RWPE2 (cell line): ENCODE measurements around the gene CCDC192.

Experiments
- ATAC-seq: fragments of 200-7000 bp; cut with Tn5 transposase; 3 replicates; pipeline ENCODE4 v1.9.1; 2021; ENCODE audit warnings: low read depth
- DNase-seq: peaks from one replicate; pipeline ENCODE4 v3.0.0-alpha.2; 2020; ENCODE audit warnings: low spot score
- H3K27ac ChIP-seq: fragments of 450-650 bp; 2 replicates; pipeline ENCODE4 v1.5.1; 2017; ENCODE audit warnings: mild to moderate bottlenecking; ENCODE audit not compliant: poor library complexity, severe bottlenecking
- H3K27me3 ChIP-seq: fragments of 250-450 bp; sonication (Bioruptor Pico); 2 replicates; pipeline ENCODE4 v1.5.1; 2021; ENCODE audit warnings: mild to moderate bottlenecking, moderate library complexity; ENCODE audit not compliant: insufficient read depth, poor library complexity, severe bottlenecking
- H3K36me3 ChIP-seq: fragments of 250-450 bp; sonication (Bioruptor Pico); 2 replicates; pipeline ENCODE4 v1.5.1; 2020; ENCODE audit warnings: low read depth, mild to moderate bottlenecking, moderate library complexity
- H3K4me1 ChIP-seq: fragments of 250-450 bp; sonication (Bioruptor Pico); 2 replicates; pipeline ENCODE4 v1.5.1; 2021; ENCODE audit warnings: mild to moderate bottlenecking, moderate library complexity; ENCODE audit not compliant: insufficient read depth, poor library complexity, severe bottlenecking
- H3K4me3 ChIP-seq: fragments of 250-450 bp; sonication (Bioruptor Pico); 2 replicates; pipeline ENCODE4 v1.5.1; 2021; ENCODE audit warnings: mild to moderate bottlenecking, moderate library complexity; ENCODE audit not compliant: severe bottlenecking
- H3K9me3 ChIP-seq: fragments of 250-450 bp; sonication (Bioruptor Pico); 2 replicates; pipeline ENCODE4 v1.5.1; 2021; ENCODE audit warnings: mild to moderate bottlenecking, moderate library complexity; ENCODE audit not compliant: severe bottlenecking
- TF ChIP-seq, protein P1 (sequence below): fragments of 450-650 bp; IDR thresholded peaks from one replicate; pipeline ENCODE4 v1.5.1; 2017; ENCODE audit warnings: mild to moderate bottlenecking, moderate library complexity; ENCODE audit not compliant: poor library complexity, severe bottlenecking

Gene CCDC192

DNA sequence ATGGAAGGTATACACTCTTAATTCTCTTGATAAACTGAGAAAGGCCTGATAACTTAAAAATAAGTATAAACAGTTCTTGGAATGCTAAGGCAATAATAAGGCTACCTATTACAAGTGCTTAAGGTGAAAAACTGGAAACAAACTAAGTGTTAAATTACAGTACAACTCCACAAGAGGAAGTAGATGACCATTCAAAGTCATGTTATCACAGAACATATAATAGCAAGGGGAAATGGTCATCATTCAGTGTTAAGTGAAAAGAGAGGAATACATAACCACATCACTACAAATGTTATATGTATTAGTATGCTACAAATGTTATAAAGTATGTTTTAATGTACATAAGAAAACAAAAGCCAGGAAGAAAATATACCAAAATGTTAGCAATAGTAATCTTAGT lies 135.9 kb downstream of the CCDC192 start:
- TF ChIP-seq, protein P1, sequence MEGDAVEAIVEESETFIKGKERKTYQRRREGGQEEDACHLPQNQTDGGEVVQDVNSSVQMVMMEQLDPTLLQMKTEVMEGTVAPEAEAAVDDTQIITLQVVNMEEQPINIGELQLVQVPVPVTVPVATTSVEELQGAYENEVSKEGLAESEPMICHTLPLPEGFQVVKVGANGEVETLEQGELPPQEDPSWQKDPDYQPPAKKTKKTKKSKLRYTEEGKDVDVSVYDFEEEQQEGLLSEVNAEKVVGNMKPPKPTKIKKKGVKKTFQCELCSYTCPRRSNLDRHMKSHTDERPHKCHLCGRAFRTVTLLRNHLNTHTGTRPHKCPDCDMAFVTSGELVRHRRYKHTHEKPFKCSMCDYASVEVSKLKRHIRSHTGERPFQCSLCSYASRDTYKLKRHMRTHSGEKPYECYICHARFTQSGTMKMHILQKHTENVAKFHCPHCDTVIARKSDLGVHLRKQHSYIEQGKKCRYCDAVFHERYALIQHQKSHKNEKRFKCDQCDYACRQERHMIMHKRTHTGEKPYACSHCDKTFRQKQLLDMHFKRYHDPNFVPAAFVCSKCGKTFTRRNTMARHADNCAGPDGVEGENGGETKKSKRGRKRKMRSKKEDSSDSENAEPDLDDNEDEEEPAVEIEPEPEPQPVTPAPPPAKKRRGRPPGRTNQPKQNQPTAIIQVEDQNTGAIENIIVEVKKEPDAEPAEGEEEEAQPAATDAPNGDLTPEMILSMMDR: no peak
- DNase-seq: no peak
- H3K36me3 ChIP-seq: no peaks in the 10 kb centered on the region
- no peak for ATAC-seq
- H3K4me3 ChIP-seq: no peak overlapping the region
- H3K27me3 ChIP-seq: peaks cover 3% of the 10 kb centered on the region
- H3K27ac ChIP-seq: no peak overlapping the region
- H3K4me1 ChIP-seq: no peaks in the 10 kb centered on the region
- H3K9me3 ChIP-seq: no peaks in the 10 kb centered on the region

DNA sequence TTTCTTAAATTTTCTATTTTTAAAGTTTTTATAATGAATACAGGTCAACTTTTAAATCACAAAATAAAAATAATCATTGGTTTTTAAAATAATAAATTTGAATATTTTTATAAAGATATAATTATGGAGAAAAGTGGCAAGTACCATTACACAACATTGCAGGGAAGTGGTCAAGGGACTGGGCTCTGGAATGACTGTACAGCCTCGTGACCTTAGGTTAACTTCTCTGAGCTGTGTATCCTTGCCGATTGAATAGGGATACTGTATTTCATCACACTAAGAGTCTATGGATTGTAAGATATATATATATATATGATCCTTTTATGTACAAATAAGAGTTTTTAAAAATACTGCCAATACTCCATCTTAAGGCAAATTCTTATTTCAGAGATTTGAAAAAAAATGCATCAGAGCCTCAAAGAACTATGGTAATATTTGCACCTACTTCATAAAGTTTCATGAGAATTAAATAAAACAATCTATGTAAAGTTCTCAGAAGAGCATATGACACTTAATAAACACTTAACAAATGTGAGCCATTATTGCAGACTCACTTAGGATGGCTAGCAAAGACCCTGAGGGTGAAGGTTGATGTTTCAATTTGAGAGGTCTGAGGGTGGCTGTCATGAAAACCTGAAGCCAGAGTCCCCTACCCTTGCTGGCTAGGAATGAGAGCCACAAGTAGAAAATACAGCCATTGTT lies 136.5 kb downstream of the CCDC192 start:
- DNase-seq (no peak), ATAC-seq (no peak)

DNA sequence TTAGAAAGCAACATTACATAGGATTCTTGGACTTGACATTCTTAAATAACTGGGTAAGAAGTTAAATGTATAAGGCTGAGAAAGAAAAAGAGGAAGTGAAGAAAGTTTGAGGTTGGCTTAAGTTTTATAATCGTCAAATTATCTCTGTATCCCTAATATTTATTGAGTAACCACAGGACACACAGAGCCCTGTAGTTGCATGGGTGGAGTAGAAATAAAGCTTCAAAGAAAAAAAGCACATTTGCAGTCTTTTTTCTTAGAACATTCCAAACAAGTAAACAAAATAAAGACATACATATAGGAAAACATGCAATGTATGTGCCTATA lies 137.0 kb downstream of the CCDC192 start:
- DNase-seq (no peak), ATAC-seq (no peak)
- no peaks in the 10 kb centered on the region for H3K36me3 ChIP-seq
- H3K4me3 ChIP-seq: no peak overlapping the region
- TF ChIP-seq, protein P1: no peak
- peaks cover 3% of the 10 kb centered on the region for H3K27me3 ChIP-seq
- H3K4me1 ChIP-seq: no peaks in the 10 kb centered on the region
- no peak overlapping the region for H3K27ac ChIP-seq
- no peaks in the 10 kb centered on the region for H3K9me3 ChIP-seq

More for the DNA sequence above, 136.5 kb downstream of the CCDC192 start:
- Histone ChIP-seq H3K27me3 (peaks cover 3% of the 10 kb centered on the region), H3K9me3 (no peaks in the 10 kb centered on the region), H3K4me1 (no peaks in the 10 kb centered on the region), H3K4me3 (no peak overlapping the region), H3K27ac (no peak overlapping the region), H3K36me3 (no peaks in the 10 kb centered on the region)
- TF ChIP-seq, protein P1: no peak

DNA sequence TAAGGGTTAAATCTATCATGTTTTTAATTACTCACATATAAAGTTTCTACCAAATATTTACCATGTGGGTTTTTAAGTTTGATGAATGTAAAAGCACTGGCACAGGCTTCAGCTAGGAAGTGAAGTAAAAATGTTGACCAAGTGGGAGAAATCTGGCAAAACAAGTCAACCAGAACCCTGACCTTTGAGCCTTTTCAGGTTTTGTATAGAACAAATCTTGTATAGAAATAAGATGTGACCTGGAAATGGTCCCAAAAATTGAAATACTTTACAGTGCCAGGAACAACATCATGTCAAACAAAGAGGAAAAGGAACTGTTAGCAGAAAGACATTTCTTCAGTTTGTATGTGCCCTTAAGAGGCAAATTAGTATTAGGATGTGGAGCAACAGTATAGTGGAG lies 137.6 kb downstream of the CCDC192 start:
- DNase-seq (no peak), ATAC-seq (no peak)
- peaks cover 3% of the 10 kb centered on the region for H3K27me3 ChIP-seq
- H3K4me3 ChIP-seq: no peak overlapping the region
- no peak overlapping the region for H3K27ac ChIP-seq
- no peaks in the 10 kb centered on the region for H3K36me3 ChIP-seq
- no peaks in the 10 kb centered on the region for H3K9me3 ChIP-seq
- no peaks in the 10 kb centered on the region for H3K4me1 ChIP-seq
- TF ChIP-seq, protein P1: no peak

DNA sequence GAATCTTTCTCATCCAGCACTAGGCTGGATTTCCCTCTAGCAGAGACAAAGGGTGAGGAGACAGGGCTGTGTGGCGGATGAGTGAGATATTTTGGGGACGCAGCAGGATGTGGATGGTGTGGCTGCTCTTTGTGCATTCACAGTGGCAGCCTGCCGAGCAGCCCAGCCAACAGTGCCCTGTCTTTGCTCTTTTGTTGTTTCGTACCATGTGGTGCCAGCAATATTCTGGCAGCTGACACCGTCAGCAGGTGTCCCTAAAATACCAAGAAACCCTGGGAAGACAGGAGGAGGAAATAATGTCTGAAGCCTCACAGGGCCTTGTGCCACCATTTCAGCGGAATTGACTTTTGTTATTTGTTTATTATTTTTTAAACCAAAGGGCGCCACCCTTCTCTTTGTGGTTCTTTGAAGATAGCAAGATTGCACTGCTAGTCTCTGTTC lies 141.4 kb downstream of the CCDC192 start:
- ATAC-seq: no peak
- no peaks in the 10 kb centered on the region for H3K36me3 ChIP-seq

More for the DNA sequence above, 141.4 kb downstream of the CCDC192 start:
- Histone ChIP-seq H3K27me3 (peaks cover 3% of the 10 kb centered on the region), H3K4me1 (no peaks in the 10 kb centered on the region), H3K4me3 (no peak overlapping the region), H3K27ac (no peak overlapping the region), H3K9me3 (no peaks in the 10 kb centered on the region)
- no peak for DNase-seq
- TF ChIP-seq, protein P1: no peak
